Endothelial cell of umbilical vein (primary cell): ENCODE results near the gene LGR6.

Experiments used
- EZH2 ChIP-seq: IDR thresholded peaks from 2 replicates; pipeline ENCODE4 v1.6.1; 2012; ENCODE audit warnings: borderline replicate concordance, low read depth, mild to moderate bottlenecking, moderate library complexity, low read length, inconsistent platforms; ENCODE audit not compliant: severe bottlenecking
- FOS ChIP-seq: IDR thresholded peaks from 2 replicates; pipeline ENCODE4 v1.6.1; 2011; ENCODE audit warnings: mild to moderate bottlenecking, low read length, moderate library complexity, borderline replicate concordance; ENCODE audit not compliant: insufficient read depth
- GATA2 ChIP-seq: IDR thresholded peaks from 2 replicates; pipeline ENCODE4 v1.7.0; 2011; ENCODE audit warnings: low read depth, mild to moderate bottlenecking, moderate library complexity, mixed read lengths, low read length; ENCODE audit not compliant: insufficient read length, insufficient read depth
- JUN ChIP-seq: IDR thresholded peaks from 2 replicates; pipeline ENCODE4 v1.6.1; 2011; ENCODE audit warnings: borderline replicate concordance, low read depth; ENCODE audit not compliant: insufficient read length, insufficient read depth
- MAX ChIP-seq: IDR thresholded peaks from 2 replicates; pipeline ENCODE4 v1.6.1; 2011; ENCODE audit not compliant: insufficient read depth, insufficient read length
- POLR2A ChIP-seq: IDR thresholded peaks from 2 replicates; pipeline ENCODE4 v1.6.1; 2012; ENCODE audit warnings: low read depth, mild to moderate bottlenecking, control low read depth, low read length
- POLR2AphosphoS5 ChIP-seq: IDR thresholded peaks from 2 replicates; pipeline ENCODE4 v1.6.1; 2012; ENCODE audit warnings: low read depth, mild to moderate bottlenecking, control low read depth, low read length, moderate library complexity; ENCODE audit not compliant: insufficient read depth
- TF ChIP-seq, protein P1 (sequence below), 2 donors: IDR thresholded peaks; 1 replicate in 1 of 2; 2 replicates in 1 of 2; pipeline ENCODE4 v1.5.1; 2011; ENCODE audit warnings: low read length in 2 of 2, mild to moderate bottlenecking in 2 of 2, moderate library complexity in 2 of 2, control low read depth in 1 of 2, inconsistent platforms in 1 of 2, low read depth in 1 of 2; ENCODE audit not compliant: insufficient read depth in 1 of 2; ENCODE audit errors: extremely low read depth in 1 of 2

DNA sequence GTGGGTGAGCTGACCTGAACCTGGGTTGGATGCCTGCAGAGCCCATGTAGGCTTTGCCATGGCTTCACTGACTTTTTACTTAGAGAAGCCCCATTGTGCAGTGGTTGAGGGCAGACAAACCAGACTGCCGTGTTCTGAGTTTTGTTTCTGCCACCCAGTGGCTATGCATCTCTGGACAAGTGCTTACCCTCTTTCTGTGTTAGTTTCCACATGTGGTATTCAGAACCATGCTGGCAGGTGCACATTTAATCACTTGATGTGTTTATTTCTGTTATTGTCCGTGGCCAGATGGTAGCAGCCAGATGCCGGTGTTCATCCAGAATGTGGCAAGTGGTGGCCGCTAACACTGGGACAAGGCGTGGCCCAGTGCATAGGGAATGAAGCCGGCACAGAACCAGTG lies 22.9 kb upstream of the LGR6 start:
- TF ChIP-seq POLR2A (no peak), POLR2AphosphoS5 (no peak), MAX (no peak), EZH2 (no peak), GATA2 (no peak), JUN (no peak), FOS (no peak)
- TF ChIP-seq, protein P1, sequence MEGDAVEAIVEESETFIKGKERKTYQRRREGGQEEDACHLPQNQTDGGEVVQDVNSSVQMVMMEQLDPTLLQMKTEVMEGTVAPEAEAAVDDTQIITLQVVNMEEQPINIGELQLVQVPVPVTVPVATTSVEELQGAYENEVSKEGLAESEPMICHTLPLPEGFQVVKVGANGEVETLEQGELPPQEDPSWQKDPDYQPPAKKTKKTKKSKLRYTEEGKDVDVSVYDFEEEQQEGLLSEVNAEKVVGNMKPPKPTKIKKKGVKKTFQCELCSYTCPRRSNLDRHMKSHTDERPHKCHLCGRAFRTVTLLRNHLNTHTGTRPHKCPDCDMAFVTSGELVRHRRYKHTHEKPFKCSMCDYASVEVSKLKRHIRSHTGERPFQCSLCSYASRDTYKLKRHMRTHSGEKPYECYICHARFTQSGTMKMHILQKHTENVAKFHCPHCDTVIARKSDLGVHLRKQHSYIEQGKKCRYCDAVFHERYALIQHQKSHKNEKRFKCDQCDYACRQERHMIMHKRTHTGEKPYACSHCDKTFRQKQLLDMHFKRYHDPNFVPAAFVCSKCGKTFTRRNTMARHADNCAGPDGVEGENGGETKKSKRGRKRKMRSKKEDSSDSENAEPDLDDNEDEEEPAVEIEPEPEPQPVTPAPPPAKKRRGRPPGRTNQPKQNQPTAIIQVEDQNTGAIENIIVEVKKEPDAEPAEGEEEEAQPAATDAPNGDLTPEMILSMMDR (IDR thresholded peaks at IDR 0.05; ENCODE audit: extremely low read depth in 1 of 2, insufficient read depth in 1 of 2, low read depth in 1 of 2, low read length in 2 of 2), result no peak
